SKM-1 (cell line): ENCODE results near the gene OR2B2.
A peak's percentile ranks its signal among the peaks of the same experiment; 100 is the strongest.

Experiments used
- DNase-seq: peaks from one replicate; lab custom pipeline; 2025; ENCODE audit not compliant: unreplicated experiment; lab: John Stamatoyannopoulos, UW

Gene OR2B2

GRCh38 chr6:27867945-27868300, 44.3 kb downstream of the OR2B2 start:
- DNase-seq: peak; percentile 21

- peak; percentile 70 for DNase-seq
These were observed 44.9 kb downstream of the OR2B2 start for GRCh38 chr6:27867051-27867944.

- peak; percentile 74 for DNase-seq
These were observed 45.7 kb downstream of the OR2B2 start for GRCh38 chr6:27866357-27867050.

- peak; percentile 74 for DNase-seq
These were observed 46.3 kb downstream of the OR2B2 start for GRCh38 chr6:27865850-27866356.

- peak; percentile 93 for DNase-seq
These were observed 47.0 kb downstream of the OR2B2 start for GRCh38 chr6:27864906-27865849.

GRCh38 chr6:27863962-27864905, 48.0 kb downstream of the OR2B2 start:
- no peak for DNase-seq

GRCh38 chr6:27862396-27863066, 49.7 kb downstream of the OR2B2 start:
- DNase-seq: no peak

- DNase-seq: no peak
These were observed 50.3 kb downstream of the OR2B2 start for GRCh38 chr6:27861861-27862260.

GRCh38 chr6:27861276-27861840, 50.8 kb downstream of the OR2B2 start:
- DNase-seq: no peak
